ENCODE measurements around the gene DGKD.

GRCh38 chr2:233412405-233412804, 58.1 kb downstream of the DGKD start:
- TF ChIP-seq POLR2AphosphoS5 (IDR thresholded peaks at IDR 0.05; ENCODE audit: low read depth, low read length) (no peak), SIN3A (IDR thresholded peaks at IDR 0.05; ENCODE audit: borderline replicate concordance, insufficient read depth, low read length) (no peak)
